PC-9 (cell line): Measurements from ENCODE around the gene UNC13C.

Experiments used
- CTCF ChIP-seq: fragments of 200-600 bp; sonication (generic); conservative IDR thresholded peaks from 2 replicates; pipeline ENCODE4 v1.6.1; 2017; ENCODE audit warnings: mixed run types, antibody characterized with exemption, mild to moderate bottlenecking, moderate library complexity
- EZH2 ChIP-seq: fragments of 200-600 bp; sonication (generic); IDR thresholded peaks from 2 replicates; pipeline ENCODE4 v1.8.0; 2017; ENCODE audit warnings: antibody characterized with exemption, low read depth

DNA sequence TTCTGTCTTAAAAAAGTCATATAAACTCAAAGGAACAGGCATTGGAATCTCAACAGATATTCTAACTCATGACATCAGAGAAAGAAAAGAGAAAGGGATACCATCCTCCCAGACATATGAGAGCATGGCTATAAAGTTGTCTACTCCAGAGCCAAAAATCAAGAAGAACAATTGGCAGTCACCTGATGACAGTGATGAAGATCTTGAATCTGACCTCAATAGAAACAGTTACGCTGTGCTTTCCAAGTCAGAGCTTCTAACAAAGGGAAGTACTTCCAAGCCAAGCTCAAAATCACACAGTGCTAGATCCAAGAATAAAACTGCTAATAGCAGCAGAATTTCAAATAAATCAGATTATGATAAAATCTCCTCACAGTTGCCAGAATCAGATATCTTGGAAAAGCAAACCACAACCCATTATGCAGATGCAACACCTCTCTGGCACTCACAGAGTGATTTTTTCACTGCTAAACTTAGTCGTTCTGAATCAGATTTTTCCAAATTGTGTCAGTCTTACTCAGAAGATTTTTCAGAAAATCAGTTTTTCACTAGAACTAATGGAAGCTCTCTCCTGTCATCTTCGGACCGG, 35.9 kb downstream of the UNC13C start:
- TF ChIP-seq CTCF (no peak), EZH2 (no peak)
